Islet of Langerhans (tissue), 1 donor: ENCODE results near the gene NCAM2.

Experiments
- FAIRE-seq: peaks from one replicate; lab custom pipeline; 2011; peaks lifted over from hg19 to GRCh38; lab: Jason Lieb, UNC

NCAM2 gene

GRCh38 chr21:20997636-20998455, at the start of gene NCAM2:
TSS of gene NCAM2 (plus strand) at chr21:20998409.
- FAIRE-seq: no peak

- FAIRE-seq: no peak
Measured at GRCh38 chr21:20949884-20950283, 48.3 kb upstream of the NCAM2 start.

GRCh38 chr21:20965816-20966215, 32.4 kb upstream of the NCAM2 start:
- no peak for FAIRE-seq

GRCh38 chr21:20968391-20968790, 29.8 kb upstream of the NCAM2 start:
- no peak for FAIRE-seq

GRCh38 chr21:20970691-20971090, 27.5 kb upstream of the NCAM2 start:
- FAIRE-seq: no peak

- FAIRE-seq: peak; percentile 90
Measured at GRCh38 chr21:20971296-20971921, 26.8 kb upstream of the NCAM2 start.

GRCh38 chr21:20994790-20995189, 3.4 kb upstream of the NCAM2 start:
- FAIRE-seq: no peak

GRCh38 chr21:20996421-20997310, 1.5 kb upstream of the NCAM2 start:
- no peak for FAIRE-seq

GRCh38 chr21:20997311-20997635, 936 bp upstream of the NCAM2 start:
- FAIRE-seq: no peak

GRCh38 chr21:20998456-20998789, 214 bp downstream of the NCAM2 start:
- no peak for FAIRE-seq

GRCh38 chr21:20998886-20999285, 677 bp downstream of the NCAM2 start:
- FAIRE-seq: no peak

GRCh38 chr21:20999659-21000058, 1.4 kb downstream of the NCAM2 start:
- peak; percentile 85 for FAIRE-seq

- FAIRE-seq: no peak
Measured at GRCh38 chr21:21000591-21001175, 2.5 kb downstream of the NCAM2 start.

GRCh38 chr21:21001591-21002100, 3.4 kb downstream of the NCAM2 start:
- no peak for FAIRE-seq

GRCh38 chr21:21002153-21002552, 3.9 kb downstream of the NCAM2 start:
- no peak for FAIRE-seq

GRCh38 chr21:21003701-21004100, 5.5 kb downstream of the NCAM2 start:
- no peak for FAIRE-seq

- no peak for FAIRE-seq
Measured at GRCh38 chr21:21007606-21008005, 9.4 kb downstream of the NCAM2 start.

GRCh38 chr21:21010228-21010627, 12.0 kb downstream of the NCAM2 start:
- FAIRE-seq: no peak

GRCh38 chr21:21010698-21011097, 12.5 kb downstream of the NCAM2 start:
- no peak for FAIRE-seq

GRCh38 chr21:21018821-21019220, 20.6 kb downstream of the NCAM2 start:
- no peak for FAIRE-seq

- no peak for FAIRE-seq
Measured at GRCh38 chr21:21019681-21020080, 21.5 kb downstream of the NCAM2 start.

- no peak for FAIRE-seq
Measured at GRCh38 chr21:21025742-21026141, 27.5 kb downstream of the NCAM2 start.
